Measurements from ENCODE around the gene RPL35.

Gene RPL35

DNA sequence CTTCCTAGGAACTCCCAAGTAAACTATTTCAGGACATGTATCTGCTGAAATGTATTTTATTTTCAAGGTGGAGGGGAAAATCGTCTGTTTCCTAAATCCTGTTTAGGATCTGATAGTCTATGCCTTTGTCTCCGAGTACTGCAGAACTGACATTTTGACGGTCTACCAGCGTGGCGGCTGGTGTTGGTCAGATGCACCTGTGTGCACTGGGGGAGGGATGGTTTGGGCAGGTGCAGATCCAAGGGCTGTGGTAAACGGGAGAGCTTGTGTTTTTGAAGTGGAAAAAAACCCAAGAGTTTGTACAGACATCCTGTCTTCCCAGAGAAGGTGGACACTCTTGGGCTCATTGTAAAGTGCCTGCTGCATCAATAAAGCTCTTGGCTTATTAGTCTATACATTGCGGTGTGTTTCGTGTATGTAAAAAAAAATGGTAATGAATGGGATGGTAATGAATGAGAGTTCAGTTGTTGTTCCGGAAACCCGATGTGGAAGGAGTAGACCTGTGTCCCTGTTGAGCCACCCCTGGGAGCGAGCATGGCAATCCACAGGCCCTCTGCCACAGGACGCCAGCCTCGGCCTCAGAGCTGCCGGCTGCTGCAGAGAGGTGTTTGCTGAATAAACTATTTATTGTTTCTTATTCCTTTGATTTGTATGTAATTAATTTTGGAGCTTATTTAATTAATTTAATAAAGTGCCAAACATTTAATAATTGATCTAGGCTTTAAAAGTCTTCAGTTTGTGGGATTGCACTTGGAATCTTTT is 15.4 kb upstream of the RPL35 start:
- no peak for DNase-seq (ENCODE audit: low read depth in 2 of 2)

- no peak for DNase-seq (ENCODE audit: low read depth in 2 of 2)
Observed at GRCh38 chr9:124875501-124875900, 13.7 kb upstream of the RPL35 start.

GRCh38 chr9:124873664-124874063 is 11.9 kb upstream of the RPL35 start:
- peak in 1 of 2 donors; percentile 43 for DNase-seq (ENCODE audit: low read depth in 2 of 2)

DNA sequence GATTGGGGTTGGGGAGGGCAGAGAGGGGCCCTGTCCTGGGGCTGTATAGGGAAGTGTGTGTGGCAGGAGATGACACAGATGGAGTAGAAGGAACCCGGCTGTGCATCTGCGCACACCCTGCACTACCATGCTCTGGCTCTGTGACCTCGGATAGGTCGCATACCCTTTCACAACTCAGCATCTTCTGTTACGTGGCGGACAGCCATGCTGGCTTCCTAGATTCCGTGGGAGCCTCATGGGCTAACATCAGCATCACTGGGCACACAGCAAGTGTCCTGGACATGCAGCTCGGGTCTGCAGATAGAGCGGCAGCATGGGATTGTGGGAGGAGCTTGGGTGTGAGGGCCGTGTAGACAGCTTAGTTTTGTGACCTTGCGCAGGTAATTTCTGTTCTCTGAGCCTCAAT is 9.4 kb upstream of the RPL35 start:
- DNase-seq (ENCODE audit: low read depth in 2 of 2) = no peak

- no peak for DNase-seq (ENCODE audit: low read depth in 2 of 2)
Observed at GRCh38 chr9:124870723-124871122, 9.0 kb upstream of the RPL35 start.

- DNase-seq (ENCODE audit: low read depth in 2 of 2) = peak; percentile 86 to 91
Observed at GRCh38 chr9:124869986-124870560, 8.3 kb upstream of the RPL35 start.

- peak in 1 of 2 donors; percentile 33 for DNase-seq (ENCODE audit: low read depth in 2 of 2)
Observed at GRCh38 chr9:124869466-124869985, 7.8 kb upstream of the RPL35 start.

- DNase-seq (ENCODE audit: low read depth in 2 of 2) = peak; percentile 83 to 92
Observed at GRCh38 chr9:124868511-124869465, 7.0 kb upstream of the RPL35 start.

DNA sequence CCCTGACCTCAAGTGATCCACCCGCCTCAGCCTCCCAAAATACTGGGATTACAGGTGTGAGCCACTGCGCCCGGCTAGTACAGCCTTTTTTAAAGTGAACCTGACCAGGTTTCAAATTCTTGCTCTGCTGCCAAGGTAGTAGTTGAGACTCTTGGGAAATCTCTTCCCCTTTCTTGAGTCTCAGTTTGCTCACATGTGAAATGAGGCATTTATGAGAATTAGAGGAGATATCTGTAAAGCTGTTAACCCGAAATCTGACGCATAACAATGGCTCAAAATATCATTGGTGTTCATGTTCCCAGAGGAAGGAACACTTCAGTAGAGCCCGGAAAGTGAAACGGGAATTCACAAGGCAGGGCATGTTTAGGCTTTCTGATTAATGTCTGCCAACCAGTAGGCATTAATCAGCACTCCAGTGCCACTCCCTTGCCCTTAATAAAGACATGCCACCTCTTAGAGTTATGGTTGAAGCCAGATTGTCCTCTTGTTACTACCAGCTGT is 1.7 kb upstream of the RPL35 start:
- no peak for DNase-seq (ENCODE audit: low read depth in 2 of 2)

GRCh38 chr9:124860582-124861341 is 995 bp downstream of the RPL35 start:
- no peak for DNase-seq (ENCODE audit: low read depth in 2 of 2)

DNA sequence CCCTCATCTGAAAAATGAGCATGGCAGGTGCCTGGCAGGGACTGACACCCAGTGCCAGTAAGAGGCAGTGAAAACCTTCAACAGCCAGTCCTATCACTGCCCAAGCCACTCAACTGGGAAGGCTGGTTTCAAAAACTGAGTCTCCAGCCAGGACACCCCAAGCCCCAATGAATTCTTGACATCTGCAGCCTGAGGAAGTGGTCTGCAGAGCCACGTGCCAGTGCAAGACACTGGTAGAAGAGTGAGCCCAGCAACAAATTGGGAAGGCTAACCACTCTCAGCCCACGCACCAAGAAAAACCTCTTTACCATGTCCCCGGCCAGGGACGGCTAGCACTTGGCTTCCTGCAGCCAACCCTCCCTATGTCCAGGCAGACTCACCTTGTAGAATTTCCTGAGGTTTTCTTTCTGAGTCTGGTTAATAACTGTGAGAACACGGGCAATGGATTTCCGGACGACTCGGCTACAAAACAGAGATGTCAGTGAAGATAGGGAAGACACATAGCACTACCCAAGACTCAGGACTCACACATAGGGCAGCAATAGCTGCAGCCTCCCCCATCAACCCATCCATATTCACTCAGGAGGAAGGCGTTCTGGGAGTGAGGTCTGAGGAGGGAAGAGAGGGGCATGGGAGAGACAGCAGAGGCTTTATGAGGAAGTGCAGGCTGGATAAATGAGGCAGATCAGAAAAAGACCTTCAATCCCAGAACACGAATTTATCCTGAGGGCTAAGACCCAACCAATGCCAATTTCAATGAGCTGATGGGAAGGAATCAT is 1.8 kb downstream of the RPL35 start:
- no peak for DNase-seq (ENCODE audit: low read depth in 2 of 2)

- no peak for DNase-seq (ENCODE audit: low read depth in 2 of 2)
Observed at GRCh38 chr9:124858330-124859046, 3.3 kb downstream of the RPL35 start.

GRCh38 chr9:124857533-124858162 is 4.1 kb downstream of the RPL35 start:
- DNase-seq (ENCODE audit: low read depth in 2 of 2) = no peak

DNA sequence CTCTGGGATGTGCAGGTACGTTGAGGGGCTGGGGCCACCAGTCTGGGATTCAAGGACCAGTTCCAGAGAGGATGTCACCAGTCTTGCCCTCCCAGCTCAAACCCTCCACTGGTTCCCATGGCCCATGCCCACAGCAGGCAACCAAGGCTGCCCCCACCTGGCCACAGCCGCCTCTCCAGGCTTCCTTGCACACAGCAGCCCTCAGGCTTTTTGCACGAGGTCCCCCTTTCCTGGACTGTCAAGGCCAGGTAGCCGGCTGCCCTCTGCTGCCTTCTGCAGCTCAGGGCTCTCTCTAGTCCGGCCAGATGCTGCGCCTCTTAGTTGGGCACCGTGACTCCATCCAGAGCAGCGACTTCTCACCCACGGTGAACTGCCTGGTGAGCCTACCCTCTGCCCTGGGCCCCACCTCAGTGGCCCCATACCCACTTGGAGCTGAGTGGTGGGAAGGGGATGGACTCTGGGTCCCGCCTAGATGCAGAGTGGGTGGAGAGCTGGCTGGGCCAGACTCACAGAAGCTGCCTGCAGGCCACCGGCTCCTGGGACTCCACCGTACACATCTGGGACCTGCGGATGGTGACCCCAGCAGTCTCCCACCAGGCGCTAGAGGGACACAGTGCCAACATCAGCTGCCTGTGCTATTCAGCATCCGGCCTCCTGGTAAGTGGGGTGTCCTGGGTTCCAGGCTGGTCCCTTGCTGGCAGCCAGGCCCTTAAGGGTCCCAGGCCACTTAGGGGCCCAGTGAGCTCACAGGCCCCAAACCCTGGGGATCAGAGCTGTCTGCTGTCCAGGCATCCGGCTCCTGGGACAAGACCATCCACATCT is 5.6 kb downstream of the RPL35 start:
- DNase-seq (ENCODE audit: low read depth in 2 of 2) = no peak

- DNase-seq (ENCODE audit: low read depth in 2 of 2) = no peak
Observed at GRCh38 chr9:124855566-124855943, 6.2 kb downstream of the RPL35 start.

GRCh38 chr9:124854822-124855221 is 6.9 kb downstream of the RPL35 start:
- no peak for DNase-seq (ENCODE audit: low read depth in 2 of 2)

- no peak for DNase-seq (ENCODE audit: low read depth in 2 of 2)
Observed at GRCh38 chr9:124854161-124854560, 7.6 kb downstream of the RPL35 start.

DNA sequence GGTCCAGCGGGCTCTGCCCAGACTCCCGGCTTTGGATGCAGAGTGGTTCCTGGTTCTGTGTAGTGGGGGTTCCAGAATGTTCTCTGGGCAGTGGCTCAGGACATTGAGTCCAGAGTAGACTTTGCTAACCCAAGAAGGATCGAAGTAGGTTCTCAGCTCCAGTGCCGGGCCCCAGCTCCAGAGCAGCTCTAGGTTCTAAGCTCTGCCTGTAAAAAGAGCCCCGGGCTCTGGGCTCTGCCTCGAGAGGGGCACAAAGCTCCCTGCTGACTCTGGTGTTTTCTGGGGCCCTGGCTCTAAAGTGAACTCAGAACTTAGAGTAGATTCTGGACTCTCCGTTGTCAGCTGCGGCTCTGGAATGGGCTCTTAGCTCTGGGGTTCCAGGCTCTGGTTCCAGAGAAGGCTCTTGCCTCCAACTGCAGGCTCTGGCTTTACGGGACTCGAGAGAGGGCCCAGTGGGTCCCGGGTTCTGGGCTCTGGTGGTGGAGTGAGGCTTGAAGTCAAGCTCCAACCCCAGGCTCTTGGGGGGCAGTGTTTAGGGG is 8.1 kb downstream of the RPL35 start:
- DNase-seq (ENCODE audit: low read depth in 2 of 2) = no peak

All from stimulated activated CD8-positive, alpha-beta memory T cell treated with anti-CD3 and anti-CD28 coated beads, Interleukin-7, amount 100 ng/mL, for 4 hours (primary cell).